Suprapubic skin (tissue), 3 donors: Measurements from ENCODE around the gene MAST4.

Experiments
- CTCF ChIP-seq, 2 donors: fragments of 200-600 bp in 1 of 2; fragments of 450-650 bp in 1 of 2; sonication (generic) in 1 of 2; IDR thresholded peaks; one replicate each; pipeline ENCODE4 v1.5.1; 2016 to 2019; ENCODE audit warnings: antibody characterized with exemption in 2 of 2, mild to moderate bottlenecking in 1 of 2, moderate library complexity in 1 of 2
- POLR2A ChIP-seq, 2 donors: fragments of 450-650 bp; IDR thresholded peaks; one replicate each; pipeline ENCODE4 v1.6.1; 2017; ENCODE audit warnings: antibody characterized with exemption in 2 of 2, mild to moderate bottlenecking in 2 of 2, moderate library complexity in 2 of 2

GRCh38 chr5:67178085-67178484 is 581.9 kb downstream of the MAST4 start:
- TF ChIP-seq CTCF (IDR thresholded peaks at IDR 0.05): no peak
- TF ChIP-seq POLR2A (IDR thresholded peaks at IDR 0.05): no peak
